H1 (cell line): ENCODE data around the gene MARCHF10. TPM values are rescaled to one million over a fixed set of nuclear protein-coding genes. Genes with fewer than 3 reads are reported as not detected.

ENCODE experiments used
- ASH2L ChIP-seq: fragments of 200-600, 300-600 bp; sonication (generic); IDR thresholded peaks from one replicate; pipeline ENCODE4 v1.7.1; 2017; ENCODE audit warnings: low read length
- KDM4A ChIP-seq: IDR thresholded peaks from one replicate; pipeline ENCODE4 v1.7.1; 2012; ENCODE audit warnings: low read depth, mild to moderate bottlenecking, moderate library complexity, low read length, inconsistent platforms; ENCODE audit not compliant: severe bottlenecking
- RXRA ChIP-seq: IDR thresholded peaks from 2 replicates; pipeline ENCODE4 v1.6.1; 2011; ENCODE audit warnings: low read depth, mild to moderate bottlenecking, low read length, moderate library complexity; ENCODE audit not compliant: insufficient read depth
- SAP30 ChIP-seq: fragments of 300-600 bp; sonication (generic); IDR thresholded peaks from 2 replicates; pipeline ENCODE4 v1.7.1; 2012; ENCODE audit warnings: low read length, moderate library complexity, mild to moderate bottlenecking, inconsistent platforms; ENCODE audit not compliant: insufficient read depth, insufficient replicate concordance
- SIN3A ChIP-seq, 2 experiments: IDR thresholded peaks in 1 of 2; conservative IDR thresholded peaks in 1 of 2; 2 replicates each; pipeline ENCODE4 v1.6.1; 2011 to 2012; ENCODE audit warnings: low read length in 2 of 2, improper control_type of control experiment in 1 of 2, low read depth in 1 of 2, mild to moderate bottlenecking in 1 of 2
- TCF12 ChIP-seq: IDR thresholded peaks from 2 replicates; pipeline ENCODE4 v1.6.1; 2011; ENCODE audit warnings: low read depth, mild to moderate bottlenecking, low read length
- polyA plus RNA-seq, 7 experiments: library from polyadenylated mRNA; depleted of rRNA in 3 of 7; stranded (reverse) in 5 of 7; unstranded in 2 of 7; fragments of >200 nt in 5 of 7; fragments of 200-250 nt in 2 of 7; gene quantifications; 1 replicate in 5 of 7; 2 replicates in 1 of 7; 4 replicates in 1 of 7; pipeline versions ENCODE4 v1.2.1 to v1.2.3, GENCODE V29; 2011 to 2013; ENCODE audit warnings: missing spikeins in 2 of 7, mixed read lengths in 2 of 7
- total RNA-seq: library from RNA; stranded (reverse); fragmentation: NEBNext Ultra II Directional; extraction: Animal tissue kit (Norgen Biotek cat#: 25700); gene quantifications from 2 replicates; pipeline ENCODE4 v1.2.1, GENCODE V29; 2021

The MARCHF10 gene
- total and polyA plus RNA-seq, 2 of the 8 experiments (the other 6 are each of a cell fraction or from before 2014, with no cell fraction given): 0.48 to 0.73 TPM

DNA sequence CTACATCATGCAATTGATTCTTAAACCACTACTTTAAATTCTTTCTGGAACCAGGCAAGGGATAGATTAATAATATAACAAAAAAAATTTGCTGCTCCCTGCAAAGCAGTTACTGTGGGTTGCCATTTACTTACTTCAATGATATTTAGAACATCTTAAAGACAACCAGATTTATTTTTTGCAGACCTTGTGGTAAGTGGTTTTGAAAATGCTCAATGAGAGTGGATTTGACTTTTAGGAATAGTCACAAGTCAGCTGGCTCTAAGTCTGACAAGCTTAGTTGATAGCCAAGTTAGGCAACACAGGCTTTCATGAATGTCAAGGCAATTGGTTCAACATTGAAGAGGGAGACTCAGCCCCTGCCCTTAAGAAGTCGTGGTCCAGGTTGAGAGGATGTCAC, 11.8 kb downstream of the MARCHF10 start (continued):
- no peak for TF ChIP-seq SIN3A (conservative IDR thresholded peaks at IDR 0.05 in 1 of 2, IDR thresholded peaks at IDR 0.05 in 1 of 2; ENCODE audit: low read depth in 1 of 2, low read length in 2 of 2)
- no peak for TF ChIP-seq RXRA
- no peak for TF ChIP-seq SAP30
- no peak for TF ChIP-seq KDM4A
- TF ChIP-seq ASH2L: no peak
- no peak for TF ChIP-seq TCF12
